Stomach (tissue), 9 donors: ENCODE measurements around the gene VTI1A. TPM values are rescaled to one million over a fixed set of nuclear protein-coding genes. Genes with fewer than 3 reads are reported as not detected.

Experiments
- DNase-seq, 2 donors: peaks; one replicate each; pipeline versions ENCODE4 v3.0.0 to v3.0.0-alpha.2; 2013 to 2019
- H3K27ac ChIP-seq, 5 donors: fragments of 200-600 bp in 4 of 5; sonication (generic) in 4 of 5; one replicate each; pipeline ENCODE4 v1.5.1; 2013 to 2019; ENCODE audit warnings: mild to moderate bottlenecking in 1 of 5, moderate library complexity in 1 of 5
- H3K27me3 ChIP-seq, 3 donors: fragments of 200-600 bp; sonication (generic); one replicate each; pipeline ENCODE4 v1.5.1; 2017 to 2019; ENCODE audit warnings: mixed run types in 1 of 3
- H3K36me3 ChIP-seq, 4 donors: fragments of 200-600 bp; sonication (generic); 1 replicate in 3 of 4; 2 replicates in 1 of 4; pipeline ENCODE4 v1.5.1; 2016 to 2019
- H3K4me1 ChIP-seq, 4 donors: fragments of 200-600 bp; sonication (generic); one replicate each; pipeline ENCODE4 v1.5.1; 2016 to 2019
- H3K4me3 ChIP-seq, 4 donors: fragments of 200-600 bp; sonication (generic) in 3 of 4; one replicate each; pipeline ENCODE4 v1.5.1; 2016 to 2019; ENCODE audit warnings: mild to moderate bottlenecking in 1 of 4
- H3K9me3 ChIP-seq, 4 donors: fragments of 200-600 bp; sonication (generic); one replicate each; pipeline ENCODE4 v1.5.1; 2016 to 2019
- CTCF ChIP-seq, 7 experiments: fragments of 450-650 bp in 4 of 7; fragments of 200-600 bp in 3 of 7; sonication (generic) in 3 of 7; IDR thresholded peaks; one replicate each; pipeline ENCODE4 v1.5.1; 2016 to 2019; ENCODE audit warnings: antibody characterized with exemption in 7 of 7, control low read depth in 2 of 7, mild to moderate bottlenecking in 1 of 7
- EP300 ChIP-seq: sonication (generic); formaldehyde crosslinking; IDR thresholded peaks from one replicate; pipeline ENCODE4 v1.6.1; 2017; ENCODE audit warnings: antibody characterized with exemption
- POLR2A ChIP-seq, 4 donors: fragments of 450-650 bp; IDR thresholded peaks; one replicate each; pipeline ENCODE4 v1.6.1; 2016; ENCODE audit warnings: antibody characterized with exemption in 4 of 4, control low read depth in 2 of 4, mild to moderate bottlenecking in 1 of 4, moderate library complexity in 1 of 4
- POLR2AphosphoS5 ChIP-seq, 3 donors: sonication (generic); formaldehyde crosslinking; IDR thresholded peaks; one replicate each; pipeline ENCODE4 v1.6.1; 2016; ENCODE audit warnings: antibody characterized with exemption in 3 of 3
- WGBS, 5 donors: extraction: QIAGEN DNeasy Blood & Tissue Kit in 3 of 5; methylation state at CpG; one replicate each; pipeline versions ENCODE4 v1.1.5 to v1.1.7; 2013 to 2018; 5-methylcytosine and 5-hydroxymethylcytosine counted together
- intact Hi-C: fragments of 100-400 bp; cut with DNase I; formaldehyde crosslinking; loops from one replicate; pipeline ENCODE4 v1.15.1; 2023; ENCODE audit warnings: low total_unique reads
- polyA plus RNA-seq, 3 donors: library from polyadenylated mRNA; stranded (reverse); fragments of 200-250 nt; gene quantifications; one replicate each; pipeline ENCODE4 v1.2.3, GENCODE V29; 2013
- total RNA-seq, 5 donors: library from RNA; depleted of rRNA; stranded (reverse); fragments of >200 nt; gene quantifications; one replicate each; pipeline versions ENCODE4 v1.1.0 to v1.2.3, GENCODE V29; 2014 to 2016
- donor health status: healthy with polysubstance abuse.
- donor health status: Bipolar disorder and iron deficiency.
- donor health status: healthy.

VTI1A gene
- total and polyA plus RNA-seq, 8 donors, result 6.5 to 222 (median 57.4) TPM

GRCh38 chr10:112817981-112818777 lies 371.2 kb downstream of the VTI1A start:
- 85 to 88% (median 88%) methylated on average over 14 of the region's 14 CpGs for WGBS, 5 donors
- intact Hi-C loops, result no loop called here
- peaks cover 0 to 6% (median 0%) of the 10 kb centered on the region in 4 donors for H3K4me1 ChIP-seq
- no peaks in the 10 kb centered on the region for H3K9me3 ChIP-seq
- H3K27ac ChIP-seq, result no peak overlapping the region
- no peak overlapping the region for H3K4me3 ChIP-seq
- H3K36me3 ChIP-seq, result peaks cover 0 to 4% (median 0%) of the 10 kb centered on the region in 4 donors
- TF ChIP-seq CTCF (IDR thresholded peaks at IDR 0.05), result no peak
- TF ChIP-seq POLR2AphosphoS5 (IDR thresholded peaks at IDR 0.05), result no peak
- no peak for TF ChIP-seq POLR2A (IDR thresholded peaks at IDR 0.05)
- no peak for TF ChIP-seq EP300
- no peaks in the 10 kb centered on the region for H3K27me3 ChIP-seq
- DNase-seq, result no peak

- H3K4me1 ChIP-seq, result peaks cover 0 to 6% (median 0%) of the 10 kb centered on the region in 4 donors
- H3K36me3 ChIP-seq, result peaks cover 0 to 4% (median 0%) of the 10 kb centered on the region in 4 donors
- no peak overlapping the region for H3K27ac ChIP-seq
- H3K9me3 ChIP-seq, result no peaks in the 10 kb centered on the region
- H3K4me3 ChIP-seq, result no peak overlapping the region
- TF ChIP-seq POLR2AphosphoS5 (IDR thresholded peaks at IDR 0.05), result no peak
- no peak for TF ChIP-seq POLR2A (IDR thresholded peaks at IDR 0.05)
- no peak for TF ChIP-seq CTCF (IDR thresholded peaks at IDR 0.05)
- no peak for TF ChIP-seq EP300
- intact Hi-C loops, result no loop called here
- no peaks in the 10 kb centered on the region for H3K27me3 ChIP-seq
- 89 to 96% (median 94%) methylated on average over 7 of the region's 7 CpGs for WGBS, 5 donors
- DNase-seq, result no peak
Observed at GRCh38 chr10:112819231-112819630, 372.2 kb downstream of the VTI1A start.

GRCh38 chr10:112820320-112820719 lies 373.3 kb downstream of the VTI1A start:
- TF ChIP-seq CTCF (IDR thresholded peaks at IDR 0.05) (no peak), EP300 (no peak), POLR2A (IDR thresholded peaks at IDR 0.05) (no peak), POLR2AphosphoS5 (IDR thresholded peaks at IDR 0.05) (no peak)
- Histone ChIP-seq H3K36me3 (peaks cover 0 to under 1% (median 0%) of the 10 kb centered on the region in 4 donors), H3K4me3 (no peak overlapping the region), H3K27ac (no peak overlapping the region), H3K27me3 (no peaks in the 10 kb centered on the region), H3K9me3 (no peaks in the 10 kb centered on the region), H3K4me1 (peaks cover 0 to 7% (median 0%) of the 10 kb centered on the region in 4 donors)
- no peak for DNase-seq
- intact Hi-C loops, result no loop called here
- WGBS, 5 donors, result 71 to 100% (median 82%) methylated on average over 1 of the region's 1 CpG

GRCh38 chr10:112821038-112821437 lies 374.0 kb downstream of the VTI1A start:
- no peaks in the 10 kb centered on the region for H3K27me3 ChIP-seq
- H3K4me1 ChIP-seq, result peaks cover 0 to 11% (median 0%) of the 10 kb centered on the region in 4 donors
- intact Hi-C loops, result no loop called here
- no peak overlapping the region for H3K27ac ChIP-seq
- no peak overlapping the region for H3K4me3 ChIP-seq
- TF ChIP-seq POLR2A (IDR thresholded peaks at IDR 0.05), result no peak
- TF ChIP-seq CTCF (IDR thresholded peaks at IDR 0.05), result no peak
- no peak for TF ChIP-seq POLR2AphosphoS5 (IDR thresholded peaks at IDR 0.05)
- no peak for TF ChIP-seq EP300
- 94 to 99% (median 97%) methylated on average over 19 of the region's 19 CpGs for WGBS, 5 donors
- no peaks in the 10 kb centered on the region for H3K36me3 ChIP-seq
- H3K9me3 ChIP-seq, result no peaks in the 10 kb centered on the region
- peak in 1 of 2 donors; percentile 30 for DNase-seq
